ENCODE data around the gene PPT2. TPM values are rescaled to one million over a fixed set of nuclear protein-coding genes. Genes with fewer than 3 reads are reported as not detected.

The PPT2 gene
- total RNA-seq, 4 donors from 2014 or later = 14.9 to 31.4 (median 20.8) TPM

GRCh38 chr6:32194825-32195651 is 41.1 kb downstream of the PPT2 start:
- no peaks in the 10 kb centered on the region for H3K9me3 ChIP-seq
- DNase-seq (ENCODE audit: extremely low spot score) = no peak
- intact Hi-C loops (cut with DNase I) = loop anchor here (5.0 kb wide), 2 partner anchors 47 to 782 kb away; no protein-coding TSS in a partner anchor
- H3K4me3 ChIP-seq = peak overlapping the region; percentile 53 to 95 (median 74)
- TF ChIP-seq POLR2AphosphoS5 (IDR thresholded peaks at IDR 0.05) (peak; percentile 85 to 89), POLR2A (IDR thresholded peaks at IDR 0.05; ENCODE audit: low read depth) (peak; percentile 84), EP300 (IDR thresholded peaks at IDR 0.05) (no peak)
- TF ChIP-seq, protein P1, sequence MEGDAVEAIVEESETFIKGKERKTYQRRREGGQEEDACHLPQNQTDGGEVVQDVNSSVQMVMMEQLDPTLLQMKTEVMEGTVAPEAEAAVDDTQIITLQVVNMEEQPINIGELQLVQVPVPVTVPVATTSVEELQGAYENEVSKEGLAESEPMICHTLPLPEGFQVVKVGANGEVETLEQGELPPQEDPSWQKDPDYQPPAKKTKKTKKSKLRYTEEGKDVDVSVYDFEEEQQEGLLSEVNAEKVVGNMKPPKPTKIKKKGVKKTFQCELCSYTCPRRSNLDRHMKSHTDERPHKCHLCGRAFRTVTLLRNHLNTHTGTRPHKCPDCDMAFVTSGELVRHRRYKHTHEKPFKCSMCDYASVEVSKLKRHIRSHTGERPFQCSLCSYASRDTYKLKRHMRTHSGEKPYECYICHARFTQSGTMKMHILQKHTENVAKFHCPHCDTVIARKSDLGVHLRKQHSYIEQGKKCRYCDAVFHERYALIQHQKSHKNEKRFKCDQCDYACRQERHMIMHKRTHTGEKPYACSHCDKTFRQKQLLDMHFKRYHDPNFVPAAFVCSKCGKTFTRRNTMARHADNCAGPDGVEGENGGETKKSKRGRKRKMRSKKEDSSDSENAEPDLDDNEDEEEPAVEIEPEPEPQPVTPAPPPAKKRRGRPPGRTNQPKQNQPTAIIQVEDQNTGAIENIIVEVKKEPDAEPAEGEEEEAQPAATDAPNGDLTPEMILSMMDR (IDR thresholded peaks at IDR 0.05) = peak; percentile 44 to 64 (median 47)
- 21% methylated on average over 12 of the region's 15 CpGs for WGBS
- H3K27ac ChIP-seq (replicated peaks in 1 of 4) = peak overlapping the region; percentile 89 to 100 (median 94)
- H3K36me3 ChIP-seq = peaks cover 0 to 19% (median 0%) of the 10 kb centered on the region in 4 donors
- peaks cover 47 to 58% (median 52%) of the 10 kb centered on the region in 4 donors for H3K4me1 ChIP-seq
- no peaks in the 10 kb centered on the region for H3K27me3 ChIP-seq

GRCh38 chr6:32195652-32195901 is 41.6 kb downstream of the PPT2 start:
- Histone ChIP-seq H3K9me3 (no peaks in the 10 kb centered on the region), H3K4me3 (peak overlapping the region; percentile 65 to 95 (median 78)), H3K27ac (replicated peaks in 1 of 4) (peak overlapping the region; percentile 94 to 100 (median 96)), H3K27me3 (peaks cover 0 to 1% (median 0%) of the 10 kb centered on the region in 4 donors), H3K36me3 (peaks cover 0 to 22% (median 0%) of the 10 kb centered on the region in 4 donors), H3K4me1 (peaks cover 44 to 55% (median 49%) of the 10 kb centered on the region in 4 donors)
- intact Hi-C loops (cut with DNase I) = loop anchor here (5.0 kb wide), 2 partner anchors 47 to 782 kb away; no protein-coding TSS in a partner anchor
- 0% methylated on average over 6 of the region's 25 CpGs for WGBS
- TF ChIP-seq, protein P1 (IDR thresholded peaks at IDR 0.05) = peak; percentile 17 to 54 (median 53)
- TF ChIP-seq POLR2AphosphoS5 (IDR thresholded peaks at IDR 0.05) = no peak
- peak; percentile 100 for DNase-seq (ENCODE audit: extremely low spot score)

- peak; percentile 94 to 100 for TF ChIP-seq POLR2AphosphoS5 (IDR thresholded peaks at IDR 0.05)
- TF ChIP-seq EP300 (IDR thresholded peaks at IDR 0.05) = peak; percentile 77
- TF ChIP-seq, protein P1 (IDR thresholded peaks at IDR 0.05) = no peak
- TF ChIP-seq POLR2A (IDR thresholded peaks at IDR 0.05; ENCODE audit: low read depth) = peak; percentile 98
- Histone ChIP-seq H3K4me1 (peaks cover 39 to 49% (median 43%) of the 10 kb centered on the region in 4 donors), H3K9me3 (no peaks in the 10 kb centered on the region), H3K4me3 (peak overlapping the region; percentile 65 to 95 (median 78)), H3K27ac (replicated peaks in 1 of 4) (peak overlapping the region; percentile 94 to 100 (median 96)), H3K27me3 (peaks cover 0 to 6% (median 0%) of the 10 kb centered on the region in 4 donors), H3K36me3 (peaks cover 0 to 27% (median 0%) of the 10 kb centered on the region in 4 donors)
- DNase-seq (ENCODE audit: extremely low spot score) = peak; percentile 97
- intact Hi-C loops (cut with DNase I) = loop anchor here (5.0 kb wide), 2 partner anchors 46 to 781 kb away; no protein-coding TSS in a partner anchor
- WGBS = 0% methylated on average over 16 of the region's 58 CpGs
Measured at GRCh38 chr6:32195902-32196681, 42.2 kb downstream of the PPT2 start.

DNA sequence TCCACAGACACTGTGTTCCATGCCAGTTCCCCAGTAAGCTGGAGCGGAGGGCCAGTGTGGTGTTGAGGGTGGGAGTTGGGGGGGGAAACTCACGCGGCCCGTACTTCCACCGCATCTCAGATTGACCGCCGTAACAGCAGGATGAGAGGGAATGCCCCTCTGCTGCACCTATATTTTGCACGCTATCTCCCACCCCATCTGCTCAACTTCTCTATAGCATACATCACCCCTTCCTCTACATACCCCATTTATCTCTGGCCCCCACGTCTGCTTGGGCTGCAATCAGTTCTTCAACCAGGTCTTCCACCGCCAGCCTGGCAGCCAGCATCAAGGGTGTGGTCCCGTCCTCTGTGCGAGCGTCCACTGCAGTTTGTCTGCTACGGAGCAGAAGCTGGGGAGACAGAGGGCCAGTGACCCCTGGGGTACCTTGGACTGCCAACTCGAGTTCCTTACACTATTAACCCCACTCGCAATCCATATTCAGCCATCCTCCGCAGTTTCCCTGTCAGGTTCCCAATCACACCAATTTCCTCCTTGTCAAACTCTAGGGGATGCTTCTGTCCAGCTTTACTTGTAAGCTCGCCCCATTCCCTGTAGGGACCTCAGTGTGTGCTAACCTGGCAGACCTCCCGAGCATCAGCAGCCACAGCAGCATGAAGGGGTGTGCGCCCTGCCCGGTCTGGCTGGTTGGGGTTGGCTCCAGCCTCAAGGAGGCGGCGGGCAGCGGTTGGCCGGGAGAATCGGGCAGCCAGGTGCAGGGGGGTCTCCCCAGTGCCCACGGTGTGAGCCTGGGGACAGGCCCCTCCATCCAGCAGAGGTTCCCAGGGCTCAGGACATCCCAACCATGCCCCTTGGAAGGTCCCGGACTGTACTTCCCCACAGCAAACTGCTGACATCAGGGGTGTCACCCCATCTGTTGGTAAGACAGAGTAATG is 43.0 kb downstream of the PPT2 start:
- DNase-seq (ENCODE audit: extremely low spot score) = no peak
- peak overlapping the region; percentile 65 to 95 (median 78) for H3K4me3 ChIP-seq
- TF ChIP-seq, protein P1 (IDR thresholded peaks at IDR 0.05) = no peak
- no peak for TF ChIP-seq POLR2AphosphoS5 (IDR thresholded peaks at IDR 0.05)
- TF ChIP-seq EP300 (IDR thresholded peaks at IDR 0.05) = no peak
- no peak for TF ChIP-seq POLR2A (IDR thresholded peaks at IDR 0.05; ENCODE audit: low read depth)
- H3K27ac ChIP-seq (replicated peaks in 1 of 4) = peak overlapping the region; percentile 94 to 100 (median 96)
- peaks cover 0 to 36% (median 0%) of the 10 kb centered on the region in 4 donors for H3K36me3 ChIP-seq
- no peaks in the 10 kb centered on the region for H3K9me3 ChIP-seq
- WGBS = 25% methylated on average over 25 of the region's 28 CpGs
- intact Hi-C loops (cut with DNase I) = loop anchor here (5.0 kb wide), 2 partner anchors 45 to 780 kb away; no protein-coding TSS in a partner anchor
- H3K4me1 ChIP-seq = peaks cover 32 to 42% (median 35%) of the 10 kb centered on the region in 4 donors
- H3K27me3 ChIP-seq = peaks cover 0 to 15% (median 0%) of the 10 kb centered on the region in 4 donors
